ENCODE results near the gene ACTRT2.

Gene ACTRT2

GRCh38 chr1:3003039-3003940, 18.0 kb upstream of the ACTRT2 start:
- no peak for DNase-seq (ENCODE audit: low read depth)

- no peak for DNase-seq (ENCODE audit: low read depth)
These were observed 17.4 kb upstream of the ACTRT2 start for GRCh38 chr1:3003941-3004270.

- DNase-seq (ENCODE audit: low read depth) = no peak
These were observed 16.7 kb upstream of the ACTRT2 start for GRCh38 chr1:3004285-3005205.

- DNase-seq (ENCODE audit: low read depth) = no peak
These were observed 15.5 kb upstream of the ACTRT2 start for GRCh38 chr1:3005771-3006170.

- DNase-seq (ENCODE audit: low read depth) = no peak
These were observed 13.7 kb upstream of the ACTRT2 start for GRCh38 chr1:3007298-3008147.

GRCh38 chr1:3009021-3009420, 12.2 kb upstream of the ACTRT2 start:
- DNase-seq (ENCODE audit: low read depth) = no peak

GRCh38 chr1:3009556-3009955, 11.7 kb upstream of the ACTRT2 start:
- no peak for DNase-seq (ENCODE audit: low read depth)

- no peak for DNase-seq (ENCODE audit: low read depth)
These were observed 10.1 kb upstream of the ACTRT2 start for GRCh38 chr1:3011127-3011526.

- DNase-seq (ENCODE audit: low read depth) = no peak
These were observed 9.4 kb upstream of the ACTRT2 start for GRCh38 chr1:3011631-3012455.

- DNase-seq (ENCODE audit: low read depth) = no peak
These were observed 8.6 kb upstream of the ACTRT2 start for GRCh38 chr1:3012456-3013291.

- DNase-seq (ENCODE audit: low read depth) = no peak
These were observed 7.8 kb upstream of the ACTRT2 start for GRCh38 chr1:3013371-3014049.

GRCh38 chr1:3014050-3014440, 7.2 kb upstream of the ACTRT2 start:
- no peak for DNase-seq (ENCODE audit: low read depth)

GRCh38 chr1:3014443-3015268, 6.6 kb upstream of the ACTRT2 start:
- DNase-seq (ENCODE audit: low read depth) = no peak

- DNase-seq (ENCODE audit: low read depth) = no peak
These were observed 6.0 kb upstream of the ACTRT2 start for GRCh38 chr1:3015269-3015635.

GRCh38 chr1:3015744-3016143, 5.5 kb upstream of the ACTRT2 start:
- DNase-seq (ENCODE audit: low read depth) = no peak

- no peak for DNase-seq (ENCODE audit: low read depth)
These were observed 4.4 kb upstream of the ACTRT2 start for GRCh38 chr1:3016641-3017439.

GRCh38 chr1:3017440-3018050, 3.7 kb upstream of the ACTRT2 start:
- no peak for DNase-seq (ENCODE audit: low read depth)

GRCh38 chr1:3018051-3018471, 3.2 kb upstream of the ACTRT2 start:
- no peak for DNase-seq (ENCODE audit: low read depth)

Measured in GM04503 (cell line).